ENCODE data around the gene USP44. TPM values are rescaled to one million over a fixed set of nuclear protein-coding genes. Genes with fewer than 3 reads are reported as not detected.

The USP44 gene
- total RNA-seq, 5 donors from 2014 or later (not counting 1 experiment from before 2014, with no cell fraction given), result 2.9 to 12.2 (median 5.9) TPM

DNA sequence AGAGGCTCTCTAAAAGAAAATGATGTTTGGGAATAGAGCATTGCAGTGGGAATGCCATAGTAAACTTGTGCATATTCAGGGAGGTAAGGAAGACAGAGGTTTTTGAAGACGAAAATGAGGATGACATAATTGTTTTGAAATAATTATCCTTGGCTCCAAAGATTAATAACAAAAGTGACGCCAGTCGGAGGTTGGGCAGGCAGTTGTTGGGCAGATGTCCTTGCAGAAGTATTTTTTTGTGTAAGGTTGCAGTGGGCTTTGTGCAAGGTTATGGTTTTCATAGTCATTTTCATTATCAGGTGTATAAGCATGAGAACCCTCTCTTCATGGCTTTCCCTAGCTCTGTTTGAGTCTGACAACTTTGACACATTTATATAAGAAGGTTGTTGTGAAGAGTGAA lies 42.0 kb downstream of the USP44 start:
- Mint-ChIP-seq H3K4me3 (no peak overlapping the region), H3K27ac (peak overlapping the region in 1 of 2 donors; percentile 71), H3K27me3 (no peaks in the 10 kb centered on the region), H3K4me1 (peaks cover 5 to 14% (median 6%) of the 10 kb centered on the region in 3 donors), H3K36me3 (peaks cover 60% of the 10 kb centered on the region), H3K9me3 (no peaks in the 10 kb centered on the region)
- H3K27ac ChIP-seq (ENCODE audit: low read length), result no peak overlapping the region
- WGBS (ENCODE audit: insufficient coverage), result 86% methylated on average over 1 of the region's 3 CpGs
- H3K4me1 ChIP-seq (ENCODE audit: control insufficient read depth in 1 of 2, extremely low read depth in 1 of 2, insufficient read depth in 2 of 2, low read length in 2 of 2), result no peaks in the 10 kb centered on the region
- ATAC-seq (replicated peaks in 1 of 4) (no peak), DNase-seq (no peak)
- H3K4me3 ChIP-seq (ENCODE audit: control insufficient read depth in 1 of 2, extremely low read depth in 1 of 2, low read length in 1 of 2), result no peak overlapping the region
- no peaks in the 10 kb centered on the region for H3K27me3 ChIP-seq (replicated peaks in 1 of 2; ENCODE audit: control insufficient read depth in 2 of 2, extremely low read depth in 1 of 2, insufficient read depth in 2 of 2, low read length in 1 of 2)
- ChIA-PET CTCF (interaction anchor here (0.6 to 1.1 kb wide), 4 partner anchors 25 to 530 kb away, joined by 3 to 4 read pairs (median 3); no protein-coding TSS in a partner anchor), POLR2A (interaction anchor here in 1 of 2 donors (0.6 kb wide), 1 partner anchor 14 kb away, joined by 4 read pairs; no protein-coding TSS in a partner anchor)
- H3K36me3 ChIP-seq (ENCODE audit: control insufficient read depth in 2 of 2, extremely low read depth in 1 of 2, insufficient read depth in 1 of 2, low read length in 1 of 2), result peaks cover 16 to 91% of the 10 kb centered on the region in 2 donors
- no peaks in the 10 kb centered on the region for H3K9me3 ChIP-seq

DNA sequence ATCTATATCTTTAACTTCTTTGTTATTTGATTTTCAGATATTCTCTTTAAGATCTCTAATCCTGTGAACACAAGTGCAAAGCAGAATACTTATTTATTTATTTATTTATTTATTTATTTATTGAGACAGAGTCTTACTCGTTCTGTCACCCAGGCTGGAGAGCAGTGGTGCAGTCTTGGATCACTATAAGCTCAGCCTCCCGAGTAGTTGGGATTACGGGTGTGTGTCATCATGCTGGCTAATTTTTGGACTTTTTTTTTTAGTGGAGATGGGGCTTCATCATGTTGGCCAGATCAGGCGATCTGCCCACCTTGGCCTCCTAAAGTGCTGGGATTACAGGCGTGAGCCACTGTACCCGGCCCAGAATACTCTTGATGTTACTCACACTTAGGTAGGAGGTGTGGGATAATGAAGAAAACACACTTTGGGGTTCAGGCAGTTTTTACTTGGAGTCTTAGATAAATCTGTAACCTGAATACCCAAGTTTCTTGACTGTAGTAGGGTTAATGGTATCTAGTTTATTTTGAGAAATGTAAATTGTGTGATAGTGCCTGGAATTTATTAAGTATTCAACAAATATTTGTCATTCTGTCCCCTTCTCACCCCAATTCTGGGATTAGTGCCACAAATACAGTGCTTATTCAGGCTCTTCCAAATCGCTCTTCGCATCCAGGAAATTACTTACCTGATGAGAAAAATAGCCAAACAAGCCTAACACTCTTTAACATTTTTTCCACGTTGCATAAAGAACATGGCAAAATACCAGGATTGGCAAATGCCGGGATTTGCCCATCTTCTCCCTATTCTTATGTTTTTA lies 44.4 kb downstream of the USP44 start:
- ATAC-seq (replicated peaks in 1 of 4) (no peak), DNase-seq (no peak)
- Mint-ChIP-seq H3K4me3 (no peak overlapping the region), H3K36me3 (peaks cover 62% of the 10 kb centered on the region), H3K27me3 (no peaks in the 10 kb centered on the region), H3K9me3 (no peaks in the 10 kb centered on the region), H3K27ac (no peak overlapping the region), H3K4me1 (peaks cover 14 to 20% (median 16%) of the 10 kb centered on the region in 3 donors)
- WGBS (ENCODE audit: insufficient coverage), result 100% methylated on average over 3 of the region's 10 CpGs
- Histone ChIP-seq H3K9me3 (no peaks in the 10 kb centered on the region), H3K4me3 (ENCODE audit: control insufficient read depth in 1 of 2, extremely low read depth in 1 of 2, low read length in 1 of 2) (no peak overlapping the region), H3K36me3 (ENCODE audit: control insufficient read depth in 2 of 2, extremely low read depth in 1 of 2, insufficient read depth in 1 of 2, low read length in 1 of 2) (peaks cover 2 to 84% of the 10 kb centered on the region in 2 donors), H3K27me3 (replicated peaks in 1 of 2; ENCODE audit: control insufficient read depth in 2 of 2, extremely low read depth in 1 of 2, insufficient read depth in 2 of 2, low read length in 1 of 2) (no peaks in the 10 kb centered on the region), H3K27ac (ENCODE audit: low read length) (no peak overlapping the region), H3K4me1 (ENCODE audit: control insufficient read depth in 1 of 2, extremely low read depth in 1 of 2, insufficient read depth in 2 of 2, low read length in 2 of 2) (no peaks in the 10 kb centered on the region)
- ChIA-PET CTCF (no interaction called here), POLR2A (interaction anchor here (0.6 to 1.0 kb wide), 2 partner anchors 33 to 380 kb away, joined by 3 to 4 read pairs; no protein-coding TSS in a partner anchor)

DNA sequence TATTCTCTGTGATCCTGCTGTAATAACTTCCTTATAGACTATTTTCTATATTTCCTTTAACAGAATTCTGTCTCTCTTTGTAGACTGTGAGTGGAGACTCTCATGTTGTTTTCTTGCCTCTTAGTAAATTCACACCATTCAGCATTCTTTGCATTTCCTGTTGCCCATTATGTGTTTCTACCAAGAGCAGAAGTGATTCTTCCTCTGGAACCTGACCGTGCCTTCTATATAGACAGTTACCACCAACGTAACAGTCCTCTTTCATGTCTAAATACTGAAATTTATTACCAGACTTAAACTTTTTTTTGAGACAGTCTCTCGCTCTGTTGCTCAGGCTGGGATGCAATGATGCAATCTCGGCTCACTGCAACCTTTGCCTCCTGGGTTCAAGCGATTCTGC lies 46.2 kb downstream of the USP44 start:
- no peak for DNase-seq
- Mint-ChIP-seq H3K27ac (peak overlapping the region in 1 of 2 donors; percentile 52), H3K4me3 (no peak overlapping the region), H3K9me3 (no peaks in the 10 kb centered on the region), H3K27me3 (no peaks in the 10 kb centered on the region), H3K36me3 (peaks cover 60% of the 10 kb centered on the region), H3K4me1 (peaks cover 19 to 24% (median 22%) of the 10 kb centered on the region in 3 donors)
- Histone ChIP-seq H3K36me3 (ENCODE audit: control insufficient read depth in 2 of 2, extremely low read depth in 1 of 2, insufficient read depth in 1 of 2, low read length in 1 of 2) (peaks cover 0 to 74% of the 10 kb centered on the region in 2 donors), H3K27me3 (replicated peaks in 1 of 2; ENCODE audit: control insufficient read depth in 2 of 2, extremely low read depth in 1 of 2, insufficient read depth in 2 of 2, low read length in 1 of 2) (no peaks in the 10 kb centered on the region), H3K4me1 (ENCODE audit: control insufficient read depth in 1 of 2, extremely low read depth in 1 of 2, insufficient read depth in 2 of 2, low read length in 2 of 2) (no peaks in the 10 kb centered on the region), H3K4me3 (ENCODE audit: control insufficient read depth in 1 of 2, extremely low read depth in 1 of 2, low read length in 1 of 2) (no peak overlapping the region), H3K9me3 (no peaks in the 10 kb centered on the region), H3K27ac (ENCODE audit: low read length) (no peak overlapping the region)
- ATAC-seq (replicated peaks in 1 of 4), result no peak
- ChIA-PET CTCF (no interaction called here), POLR2A (no interaction called here)
- 91% methylated on average over 5 of the region's 5 CpGs for WGBS (ENCODE audit: insufficient coverage)

DNA sequence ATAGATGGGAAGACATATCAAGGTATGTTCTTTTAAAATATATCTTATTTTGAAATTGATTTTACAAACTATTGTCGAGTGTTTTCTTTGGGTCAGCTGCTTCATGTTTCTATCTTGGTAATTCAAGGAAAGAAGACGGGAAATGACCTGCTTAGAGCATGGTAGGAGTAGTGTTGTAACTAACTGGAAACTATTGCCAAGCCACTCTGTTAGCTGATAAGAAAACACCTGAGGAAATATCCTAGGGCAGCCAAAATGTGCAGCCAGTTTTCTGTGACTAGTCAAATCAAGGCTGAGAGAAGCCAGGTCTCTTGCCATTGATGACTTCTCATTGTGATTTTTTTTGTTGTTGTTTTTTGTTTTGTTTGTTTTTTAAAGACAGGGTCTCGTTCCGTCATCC lies 47.1 kb downstream of the USP44 start:
- Histone ChIP-seq H3K4me3 (ENCODE audit: control insufficient read depth in 1 of 2, extremely low read depth in 1 of 2, low read length in 1 of 2) (no peak overlapping the region), H3K4me1 (ENCODE audit: control insufficient read depth in 1 of 2, extremely low read depth in 1 of 2, insufficient read depth in 2 of 2, low read length in 2 of 2) (no peaks in the 10 kb centered on the region), H3K27ac (ENCODE audit: low read length) (no peak overlapping the region), H3K27me3 (replicated peaks in 1 of 2; ENCODE audit: control insufficient read depth in 2 of 2, extremely low read depth in 1 of 2, insufficient read depth in 2 of 2, low read length in 1 of 2) (no peaks in the 10 kb centered on the region), H3K36me3 (ENCODE audit: control insufficient read depth in 2 of 2, extremely low read depth in 1 of 2, insufficient read depth in 1 of 2, low read length in 1 of 2) (peaks cover 0 to 67% of the 10 kb centered on the region in 2 donors), H3K9me3 (no peaks in the 10 kb centered on the region)
- ChIA-PET POLR2A (interaction anchor here in 1 of 2 donors (0.6 kb wide), 1 partner anchor 110 kb away, joined by 3 read pairs; no protein-coding TSS in a partner anchor), CTCF (no interaction called here)
- Mint-ChIP-seq H3K9me3 (no peaks in the 10 kb centered on the region), H3K4me1 (peaks cover 25 to 30% (median 26%) of the 10 kb centered on the region in 3 donors), H3K36me3 (peaks cover 65% of the 10 kb centered on the region), H3K27me3 (no peaks in the 10 kb centered on the region), H3K27ac (no peak overlapping the region), H3K4me3 (no peak overlapping the region)
- whole genome bisulfite sequencing (ENCODE audit: insufficient coverage), result 100% methylated on average over 3 of the region's 4 CpGs
- no peak for DNase-seq
- no peak for ATAC-seq (replicated peaks in 1 of 4)

DNA sequence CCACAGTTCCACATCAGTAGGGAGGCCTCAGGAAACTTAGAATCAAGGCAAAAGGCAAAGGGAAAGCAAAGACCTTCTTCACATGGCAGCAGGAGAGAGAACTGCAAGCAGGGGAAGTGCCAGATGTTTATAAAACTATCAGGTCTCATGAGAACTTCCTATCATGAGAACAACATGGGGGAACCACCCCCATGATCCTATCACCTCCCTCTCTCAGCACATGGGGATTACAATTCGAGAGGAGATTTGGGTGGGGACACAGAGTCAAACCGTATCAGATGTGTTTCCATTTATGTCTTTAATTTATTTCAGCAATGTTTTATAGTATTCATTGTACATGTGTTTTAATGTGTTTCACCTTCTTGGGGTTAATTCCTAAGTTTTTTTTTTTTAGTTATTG lies 51.5 kb downstream of the USP44 start:
- H3K4me3 Mint-ChIP-seq, result peak overlapping the region in 1 of 3 donors; percentile 12
- H3K36me3 Mint-ChIP-seq, result peaks cover 73% of the 10 kb centered on the region
- no peak overlapping the region for H3K4me3 ChIP-seq (ENCODE audit: control insufficient read depth in 1 of 2, extremely low read depth in 1 of 2, low read length in 1 of 2)
- no CpG with 5 or more reads among the region's 2 CpGs for WGBS (ENCODE audit: insufficient coverage)
- CTCF ChIA-PET, result no interaction called here
- H3K4me1 ChIP-seq (ENCODE audit: control insufficient read depth in 1 of 2, extremely low read depth in 1 of 2, insufficient read depth in 2 of 2, low read length in 2 of 2), result no peaks in the 10 kb centered on the region
- H3K27me3 ChIP-seq (replicated peaks in 1 of 2; ENCODE audit: control insufficient read depth in 2 of 2, extremely low read depth in 1 of 2, insufficient read depth in 2 of 2, low read length in 1 of 2), result no peaks in the 10 kb centered on the region
- H3K36me3 ChIP-seq (ENCODE audit: control insufficient read depth in 2 of 2, extremely low read depth in 1 of 2, insufficient read depth in 1 of 2, low read length in 1 of 2), result peaks cover 0 to 61% of the 10 kb centered on the region in 2 donors
- no peaks in the 10 kb centered on the region for H3K9me3 ChIP-seq
- H3K4me1 Mint-ChIP-seq, result peaks cover 21 to 31% (median 27%) of the 10 kb centered on the region in 3 donors
- H3K27ac Mint-ChIP-seq, result peak overlapping the region in 1 of 2 donors; percentile 71
- H3K9me3 Mint-ChIP-seq, result no peaks in the 10 kb centered on the region
- H3K27ac ChIP-seq (ENCODE audit: low read length), result no peak overlapping the region
- no peaks in the 10 kb centered on the region for H3K27me3 Mint-ChIP-seq
- POLR2A ChIA-PET, result no interaction called here
- ATAC-seq (replicated peaks in 1 of 4) (no peak), DNase-seq (no peak)

DNA sequence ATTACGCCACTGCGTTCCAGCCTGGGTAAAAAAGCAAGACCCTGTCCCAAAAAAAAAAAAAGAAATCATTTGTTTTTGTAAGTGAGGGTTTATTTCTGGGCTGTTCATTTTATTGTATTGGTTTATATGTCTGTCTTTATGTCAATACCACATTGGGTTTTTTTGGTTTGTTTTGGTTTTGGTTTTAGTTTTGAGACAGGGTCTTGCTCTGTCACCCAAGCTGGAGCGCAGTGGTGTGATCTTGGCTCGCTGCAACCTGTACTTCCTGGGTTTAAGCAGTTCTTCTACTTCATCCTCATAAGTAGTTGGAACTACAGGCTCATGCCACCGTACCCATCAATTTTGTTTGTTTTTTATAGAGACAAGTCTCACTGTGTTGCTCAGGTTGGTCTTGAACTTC lies 52.3 kb downstream of the USP44 start:
- peaks cover 20 to 31% (median 27%) of the 10 kb centered on the region in 3 donors for H3K4me1 Mint-ChIP-seq
- no peaks in the 10 kb centered on the region for H3K27me3 Mint-ChIP-seq
- Histone ChIP-seq H3K27me3 (replicated peaks in 1 of 2; ENCODE audit: control insufficient read depth in 2 of 2, extremely low read depth in 1 of 2, insufficient read depth in 2 of 2, low read length in 1 of 2) (no peaks in the 10 kb centered on the region), H3K36me3 (ENCODE audit: control insufficient read depth in 2 of 2, extremely low read depth in 1 of 2, insufficient read depth in 1 of 2, low read length in 1 of 2) (peaks cover 0 to 58% of the 10 kb centered on the region in 2 donors), H3K4me1 (ENCODE audit: control insufficient read depth in 1 of 2, extremely low read depth in 1 of 2, insufficient read depth in 2 of 2, low read length in 2 of 2) (no peaks in the 10 kb centered on the region), H3K9me3 (no peaks in the 10 kb centered on the region), H3K27ac (ENCODE audit: low read length) (no peak overlapping the region), H3K4me3 (ENCODE audit: control insufficient read depth in 1 of 2, extremely low read depth in 1 of 2, low read length in 1 of 2) (no peak overlapping the region)
- ATAC-seq (replicated peaks in 1 of 4) (no peak), DNase-seq (no peak)
- no peak overlapping the region for H3K4me3 Mint-ChIP-seq
- POLR2A ChIA-PET, result interaction anchor here (0.7 kb wide), 2 partner anchors 24 to 1475 kb away, joined by 3 to 6 read pairs; no protein-coding TSS in a partner anchor
- no peaks in the 10 kb centered on the region for H3K9me3 Mint-ChIP-seq
- H3K36me3 Mint-ChIP-seq, result peaks cover 72% of the 10 kb centered on the region
- CTCF ChIA-PET, result interaction anchor here (0.7 to 1.5 kb wide), 2 partner anchors 36 to 510 kb away, joined by 3 to 5 read pairs; no protein-coding TSS in a partner anchor
- 100% methylated on average over 2 of the region's 5 CpGs for WGBS (ENCODE audit: insufficient coverage)
- H3K27ac Mint-ChIP-seq, result peak overlapping the region in 1 of 2 donors; percentile 71
